Adrenal gland (tissue), 5 donors: Measurements from ENCODE around the gene DZIP3.

Experiments used
- CTCF ChIP-seq, 6 experiments: fragments of 450-650 bp in 4 of 6; fragments of 200-600 bp in 2 of 6; sonication (generic) in 1 of 6; IDR thresholded peaks; 1 replicate in 5 of 6; 2 replicates in 1 of 6; pipeline versions ENCODE4 v1.5.1 to v1.8.0; 2016 to 2021; ENCODE audit warnings: antibody characterized with exemption in 6 of 6, mild to moderate bottlenecking in 2 of 6, moderate library complexity in 1 of 6
- POLR2A ChIP-seq, 2 donors: fragments of 450-650 bp; IDR thresholded peaks; one replicate each; pipeline ENCODE4 v1.6.1; 2017; ENCODE audit warnings: antibody characterized with exemption in 2 of 2, mild to moderate bottlenecking in 2 of 2, moderate library complexity in 1 of 2
- donor health status: DM: no; HTN: no; CAD: no.

GRCh38 chr3:108610651-108611050 lies 21.1 kb downstream of the DZIP3 start:
- TF ChIP-seq CTCF (IDR thresholded peaks at IDR 0.05) (no peak), POLR2A (IDR thresholded peaks at IDR 0.05) (no peak)
